Activated T-helper 1 cell treated with Interleukin-2 at 50 U/mL for 16 hours (primary cell): Measurements from ENCODE around the gene COPB2.

Experiments
- DNase-seq: peaks from one replicate; pipeline ENCODE4 v3.0.0-alpha.2; 2020; ENCODE audit warnings: low read depth

Gene COPB2

DNA sequence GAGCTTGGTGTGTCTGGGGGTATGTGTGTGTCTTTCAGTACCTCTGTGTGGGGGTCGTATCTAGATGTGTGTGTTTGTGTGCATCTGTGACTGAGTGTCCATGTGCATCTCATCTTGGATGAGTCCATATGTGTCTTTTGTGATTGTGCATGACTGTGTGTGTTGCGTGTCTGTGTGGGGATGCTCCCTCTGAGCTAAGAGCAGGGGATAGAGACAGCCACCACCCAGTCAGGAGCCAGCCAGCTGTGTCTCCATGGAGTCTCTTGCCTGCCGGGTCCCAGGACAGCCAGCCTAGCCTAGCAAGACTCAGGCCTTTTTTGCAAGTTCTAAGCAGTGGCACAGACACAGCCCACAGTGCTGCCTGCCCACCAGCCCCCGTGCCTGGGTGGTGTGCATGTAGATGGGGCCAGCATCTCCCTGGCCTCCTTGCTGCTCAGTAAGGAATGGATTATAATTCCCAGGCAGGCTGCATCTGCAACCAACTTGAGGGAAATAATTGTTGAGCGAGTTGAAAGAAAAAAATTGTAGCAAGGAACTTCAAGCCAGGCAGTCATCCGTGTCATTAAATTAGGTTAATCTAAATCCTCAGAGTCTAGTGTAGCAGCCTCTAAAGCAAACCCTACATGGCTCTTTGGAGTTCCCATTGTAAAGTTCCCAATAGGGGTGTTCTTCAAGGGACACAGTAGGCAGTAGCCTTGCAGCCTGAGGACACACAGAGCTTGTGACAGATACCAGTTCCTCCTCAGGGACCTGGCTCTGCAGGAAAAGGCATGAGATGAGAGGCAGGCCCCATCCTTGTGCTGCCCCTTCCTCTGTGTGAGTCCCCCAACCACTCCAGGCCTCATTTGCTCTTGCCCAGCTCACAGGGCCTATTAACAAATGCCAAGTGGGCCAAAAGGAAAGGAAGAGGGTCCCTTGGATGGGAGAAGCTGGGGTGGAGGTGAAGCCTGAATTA is 81.6 kb downstream of the COPB2 start:
- DNase-seq = no peak
